K562 (cell line): ENCODE measurements around the gene PIF1. TPM values are rescaled to one million over a fixed set of nuclear protein-coding genes. Genes with fewer than 3 reads are reported as not detected.

Experiments used
- ATAC-seq: fragments of 200-7000 bp; cut with Tn5 transposase; 3 replicates; pipeline ENCODE4 v1.9.1; 2020; ENCODE audit warnings: moderate library complexity
- BruUV-seq: library from RNA; stranded (reverse); fragments of 400-500 nt; replicated peaks from 2 replicates; lab custom pipeline; 2021; lab: Mats Ljungman, UMichigan
- CTCF ChIA-PET: fragments of 300-600 bp; formaldehyde crosslinking; extraction: SDS; loops from one replicate; lab custom pipeline; 2021; ENCODE audit warnings: low intra/inter-chr PET ratio; lab: Yijun Ruan, JAX
- POLR2A ChIA-PET: fragments of 300-600, 350-650 bp; sonication (Branson Sonifier 250); formaldehyde crosslinking; extraction: SDS; loops from one replicate; lab custom pipeline; 2021; ENCODE audit warnings: antibody characterized with exemption, inconsistent platforms; lab: Yijun Ruan, JAX
- DNase-seq, 4 experiments: peaks; one replicate each; pipeline versions ENCODE4 v3.0.0 to v3.0.0-alpha.2; 2011 to 2018; ENCODE audit warnings: low spot score in 3 of 4, mixed read lengths in 3 of 4; ENCODE audit errors: extremely low read depth in 1 of 4
- FAIRE-seq: peaks from 2 replicates; lab custom pipeline; 2011; peaks lifted over from hg19 to GRCh38; lab: Jason Lieb, UNC
- H2AFZ ChIP-seq: 2 replicates; pipeline ENCODE4 v1.6.0; 2011; ENCODE audit warnings: low read depth, low read length, control low read depth, inconsistent platforms
- H3K27ac ChIP-seq: fragments of 200-600 bp; 3 replicates; pipeline ENCODE4 v1.8.0; 2011; ENCODE audit warnings: low read depth, mild to moderate bottlenecking, control low read depth, inconsistent platforms, low read length, moderate library complexity, mixed read lengths; ENCODE audit errors: extremely low read depth
- H3K27me3 ChIP-seq, 2 experiments: fragments of 300-600 bp in 1 of 2; 2 replicates in 1 of 2; 3 replicates in 1 of 2; pipeline versions ENCODE4 v1.6.0 to v1.8.0; 2011; ENCODE audit warnings: inconsistent platforms in 2 of 2, low read length in 2 of 2, mild to moderate bottlenecking in 1 of 2, mixed read lengths in 1 of 2, moderate library complexity in 1 of 2; ENCODE audit not compliant: control insufficient read depth in 2 of 2, insufficient read depth in 2 of 2
- H3K36me3 ChIP-seq: fragments of 300-600 bp; 3 replicates; pipeline ENCODE4 v1.8.0; 2011; ENCODE audit warnings: mild to moderate bottlenecking, low read length, inconsistent platforms; ENCODE audit not compliant: control insufficient read depth, insufficient read depth
- H3K4me1 ChIP-seq, 2 experiments: fragments of 200-600 bp in 1 of 2; replicated peaks in 1 of 2; 2 replicates in 1 of 2; 3 replicates in 1 of 2; pipeline versions ENCODE4 v1.5.1 to v1.8.0; 2011; ENCODE audit warnings: inconsistent platforms in 2 of 2, low read length in 2 of 2, mild to moderate bottlenecking in 1 of 2, mixed read lengths in 1 of 2, moderate library complexity in 1 of 2; ENCODE audit not compliant: control insufficient read depth in 2 of 2, insufficient read depth in 2 of 2
- H3K4me2 ChIP-seq: 2 replicates; pipeline ENCODE4 v1.6.1; 2011; ENCODE audit warnings: low read length, control low read depth, inconsistent platforms, mixed read lengths; ENCODE audit not compliant: insufficient read depth
- H3K4me3 ChIP-seq: fragments of 200-600 bp; sonication (generic), shearing (Covaris generic); 2 replicates; pipeline ENCODE4 v1.5.1; 2016; ENCODE audit warnings: control low read depth, inconsistent platforms
- H3K79me2 ChIP-seq: fragments of 200-600 bp; 3 replicates; pipeline ENCODE4 v1.8.0; 2011; ENCODE audit warnings: low read length, inconsistent platforms; ENCODE audit not compliant: control insufficient read depth, insufficient read depth
- H3K9ac ChIP-seq, 2 experiments: 2 replicates each; pipeline versions ENCODE4 v1.6.0 to v1.6.1; 2011; ENCODE audit warnings: low read depth in 2 of 2, low read length in 2 of 2, control low read depth in 1 of 2, inconsistent platforms in 1 of 2, mild to moderate bottlenecking in 1 of 2, mixed read lengths in 1 of 2; ENCODE audit not compliant: insufficient read depth in 1 of 2
- H3K9me1 ChIP-seq: one replicate; pipeline ENCODE4 v1.6.0; 2011; ENCODE audit warnings: inconsistent platforms, mild to moderate bottlenecking, low read length, moderate library complexity; ENCODE audit not compliant: control insufficient read depth, insufficient read depth
- H3K9me3 ChIP-seq: replicated peaks from 2 replicates; pipeline ENCODE4 v1.5.1; 2011; ENCODE audit warnings: low read depth, low read length, inconsistent platforms; ENCODE audit not compliant: control insufficient read depth, insufficient read depth
- H4K20me1 ChIP-seq: replicated peaks from 2 replicates; pipeline ENCODE4 v1.6.1; 2011; ENCODE audit warnings: low read length, inconsistent platforms, mixed read lengths; ENCODE audit not compliant: control insufficient read depth, insufficient read depth
- ARID1B ChIP-seq: fragments of 450-650 bp; IDR thresholded peaks from 2 replicates; pipeline ENCODE4 v1.6.1; 2016; ENCODE audit warnings: antibody characterized with exemption, mild to moderate bottlenecking, inconsistent platforms
- CAMTA2 ChIP-seq: fragments of 250-450 bp; sonication (Bioruptor Pico); conservative IDR thresholded peaks from 2 replicates; pipeline ENCODE4 v1.5.1; 2022
- CBFA2T2 ChIP-seq: fragments of 450-650 bp; conservative IDR thresholded peaks from 2 replicates; pipeline ENCODE4 v1.6.1; 2017; ENCODE audit warnings: mild to moderate bottlenecking
- KDM1A ChIP-seq, 2 experiments: fragments of 450-650 bp; IDR thresholded peaks; 2 replicates each; pipeline ENCODE4 v1.6.1; 2016; ENCODE audit warnings: mild to moderate bottlenecking in 2 of 2
- NCOA6 ChIP-seq: fragments of 450-650 bp; IDR thresholded peaks from 2 replicates; pipeline ENCODE4 v1.6.1; 2017; ENCODE audit warnings: mild to moderate bottlenecking
- SP2 ChIP-seq: IDR thresholded peaks from 2 replicates; pipeline ENCODE4 v1.6.1; 2011; ENCODE audit warnings: mild to moderate bottlenecking, low read depth, low read length, moderate library complexity; ENCODE audit not compliant: poor library complexity, severe bottlenecking; ENCODE audit errors: extremely low read depth
- STAT5A ChIP-seq: IDR thresholded peaks from 2 replicates; pipeline ENCODE4 v1.6.1; 2012; ENCODE audit warnings: low read length, inconsistent platforms, borderline replicate concordance
- TFAM ChIP-seq: fragments of 250-450 bp; sonication (Bioruptor Pico); conservative IDR thresholded peaks from 2 replicates; pipeline ENCODE4 v1.5.0; 2021; ENCODE audit warnings: mild to moderate bottlenecking, moderate library complexity
- ZNF146 ChIP-seq: IDR thresholded peaks from one replicate; pipeline ENCODE4 v1.6.1; 2018; ENCODE audit warnings: missing compliant biosample characterization; ENCODE audit not compliant: unreplicated experiment
- WGBS: fragments of 100-300 bp; shearing (Covaris generic); methylation state at CpG from one replicate; pipeline ENCODE4 v1.1.6; 2016; ENCODE audit warnings: low coverage, mixed read lengths; ENCODE audit not compliant: insufficient coverage; ENCODE audit errors: missing lambda C conversion rate; 5-methylcytosine and 5-hydroxymethylcytosine counted together
- in situ Hi-C: fragments of 300-500 bp; cut with MboI; formaldehyde crosslinking; loops from 4 replicates; pipeline ENCODE4 v1.15.0; 2018; ENCODE audit warnings: inconsistent platforms, mixed read lengths
- intact Hi-C: fragments of 100-400 bp; cut with micrococcal nuclease; formaldehyde crosslinking; loops from 2 replicates; pipeline ENCODE4 v1.14.2; 2022
- polyA plus RNA-seq, 8 experiments: library from polyadenylated mRNA; depleted of rRNA in 4 of 8; stranded (reverse) in 5 of 8; unstranded in 3 of 8; fragments of >200 nt; fragmentation: Nextera tagmentation in 2 of 8; fragmentation: Illumina TruSeq in 1 of 8; extraction: Ambion mirVana in 2 of 8; extraction: Trizol in 1 of 8; gene quantifications; 2 replicates each; pipeline versions ENCODE4 v1.2.1 to v1.2.3, GENCODE V29; 2011 to 2014; ENCODE audit warnings: inconsistent platforms in 1 of 8, missing spikeins in 1 of 8
- total RNA-seq, 7 experiments: library from RNA; depleted of rRNA in 6 of 7; stranded (reverse); fragments of >200 nt in 6 of 7; fragmentation: Illumina TruSeq in 2 of 7; extraction: Trizol in 2 of 7; gene quantifications; 2 replicates each; pipeline versions ENCODE4 v1.2.1 to v1.2.3, GENCODE V29; 2011 to 2021; ENCODE audit warnings: low replicate concordance in 1 of 7
- TF ChIP-seq, protein P1 (sequence below): fragments of 450-650 bp; formaldehyde crosslinking; IDR thresholded peaks from 2 replicates; pipeline ENCODE4 v1.4.0; 2022; ENCODE audit warnings: missing genetic modification characterization
- TF ChIP-seq, protein P2 (sequence below): fragments of 450-650 bp; IDR thresholded peaks from 2 replicates; pipeline ENCODE4 v1.7.1; 2018; ENCODE audit warnings: mild to moderate bottlenecking, low read depth; ENCODE audit not compliant: partially characterized antibody
- TF ChIP-seq, protein P3 (sequence below): IDR thresholded peaks from 3 replicates; pipeline ENCODE4 v1.6.1; 2011; ENCODE audit warnings: borderline replicate concordance, mild to moderate bottlenecking, moderate library complexity; ENCODE audit not compliant: insufficient read length; ENCODE audit errors: extremely low read depth

Gene PIF1
- total and polyA plus RNA-seq, 9 of the 15 experiments (the other 6 are each of a cell fraction or from before 2014, with no cell fraction given), result 1.1 to 37.9 (median 11.5) TPM

DNA sequence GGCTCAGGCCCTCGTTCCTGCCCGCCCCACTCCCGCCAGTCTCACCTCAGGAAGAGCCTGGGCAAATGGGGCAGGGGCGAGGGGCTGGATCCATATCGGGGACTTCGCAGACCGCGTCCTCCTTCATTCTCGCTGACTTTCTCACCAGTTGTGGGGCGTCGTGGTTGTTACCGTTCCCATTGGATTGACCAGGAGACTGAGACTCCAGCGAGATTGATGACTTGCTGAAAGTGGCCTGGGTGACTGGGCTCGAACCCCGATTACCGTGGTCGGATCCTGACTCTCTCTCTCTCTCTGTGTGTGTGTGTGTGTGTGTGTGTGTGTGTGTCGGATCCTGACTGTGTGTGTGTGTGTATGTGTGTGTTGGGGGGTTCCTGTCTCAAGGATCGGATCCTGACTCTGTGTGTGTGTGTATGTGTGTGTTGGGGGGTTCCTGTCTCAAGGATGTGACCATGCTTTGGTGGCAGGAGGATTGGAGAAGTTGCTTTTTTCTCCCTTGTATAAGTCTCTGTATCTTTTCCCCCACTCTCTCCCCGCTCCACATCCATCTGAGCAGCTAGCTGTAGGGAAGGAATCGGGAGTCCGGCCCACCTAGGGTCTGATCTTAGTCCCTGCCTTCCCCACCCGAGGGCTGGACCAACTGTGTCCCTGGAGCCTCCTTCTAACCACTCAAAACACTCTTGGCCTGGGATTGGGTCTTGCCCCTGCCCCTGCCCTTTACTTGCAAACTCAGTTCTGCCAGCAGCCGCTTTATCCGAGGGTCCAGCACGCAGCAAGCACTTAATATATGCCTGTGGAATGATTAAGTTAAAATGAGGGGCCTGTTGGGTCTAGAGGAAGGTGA lies 16.9 kb upstream of the PIF1 start:
- peaks cover 3% of the 10 kb centered on the region for H3K9me1 ChIP-seq
- peak; percentile 77 for FAIRE-seq
- H2AFZ ChIP-seq, result peak overlapping the region; percentile 75
- H3K9me3 ChIP-seq, result no peaks in the 10 kb centered on the region
- H3K4me3 ChIP-seq, result peak overlapping the region; percentile 83
- in situ Hi-C loops, result no loop called here
- H3K27me3 ChIP-seq, result no peaks in the 10 kb centered on the region
- peak; percentile 6 for ATAC-seq
- CTCF ChIA-PET, result interaction anchor here (0.6 kb wide), 1 partner anchor 66 kb away, joined by 3 read pairs; no protein-coding TSS in a partner anchor
- WGBS, result 5% methylated on average over 25 of the region's 26 CpGs
- BruUV-seq, result TSS peak; percentile 64
- H3K9ac ChIP-seq, result peak overlapping the region; percentile 86 to 96
- H3K4me2 ChIP-seq, result peak overlapping the region; percentile 99
- peaks cover 34 to 39% of the 10 kb centered on the region in 2 experiments for H3K4me1 ChIP-seq
- DNase-seq, result peak in 2 of 4 experiments; percentile 16 to 56
- POLR2A ChIA-PET, result interaction anchor here (0.7 to 1.7 kb wide), 4 partner anchors 9 to 25 kb away, joined by 3 to 10 read pairs (median 4); no protein-coding TSS in a partner anchor
- peaks cover under 1% of the 10 kb centered on the region; the same call in 1 of the 2 replicates for H4K20me1 ChIP-seq
- H3K27ac ChIP-seq, result peak overlapping the region; percentile 81
- H3K79me2 ChIP-seq, result peaks cover 40% of the 10 kb centered on the region
- intact Hi-C loops, result no loop called here
- H3K36me3 ChIP-seq, result no peaks in the 10 kb centered on the region; the same call in 2 of the 3 replicates
- TF ChIP-seq NCOA6 (no peak), CAMTA2 (CRISPR knock-in tag) (no peak), SP2 (no peak), STAT5A (no peak), KDM1A (IDR thresholded peaks at IDR 0.05) (peak; percentile 84 to 93), TFAM (CRISPR knock-in tag) (no peak), ARID1B (peak; percentile 67), CBFA2T2 (no peak), ZNF146 (no peak)
- TF ChIP-seq, protein P1, sequence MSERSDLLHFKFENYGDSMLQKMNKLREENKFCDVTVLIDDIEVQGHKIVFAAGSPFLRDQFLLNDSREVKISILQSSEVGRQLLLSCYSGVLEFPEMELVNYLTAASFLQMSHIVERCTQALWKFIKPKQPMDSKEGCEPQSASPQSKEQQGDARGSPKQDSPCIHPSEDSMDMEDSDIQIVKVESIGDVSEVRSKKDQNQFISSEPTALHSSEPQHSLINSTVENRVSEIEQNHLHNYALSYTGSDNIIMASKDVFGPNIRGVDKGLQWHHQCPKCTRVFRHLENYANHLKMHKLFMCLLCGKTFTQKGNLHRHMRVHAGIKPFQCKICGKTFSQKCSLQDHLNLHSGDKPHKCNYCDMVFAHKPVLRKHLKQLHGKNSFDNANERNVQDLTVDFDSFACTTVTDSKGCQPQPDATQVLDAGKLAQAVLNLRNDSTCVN (CRISPR knock-in tag), result peak; percentile 87; the same call in 1 of the 2 replicates
- TF ChIP-seq, protein P2, sequence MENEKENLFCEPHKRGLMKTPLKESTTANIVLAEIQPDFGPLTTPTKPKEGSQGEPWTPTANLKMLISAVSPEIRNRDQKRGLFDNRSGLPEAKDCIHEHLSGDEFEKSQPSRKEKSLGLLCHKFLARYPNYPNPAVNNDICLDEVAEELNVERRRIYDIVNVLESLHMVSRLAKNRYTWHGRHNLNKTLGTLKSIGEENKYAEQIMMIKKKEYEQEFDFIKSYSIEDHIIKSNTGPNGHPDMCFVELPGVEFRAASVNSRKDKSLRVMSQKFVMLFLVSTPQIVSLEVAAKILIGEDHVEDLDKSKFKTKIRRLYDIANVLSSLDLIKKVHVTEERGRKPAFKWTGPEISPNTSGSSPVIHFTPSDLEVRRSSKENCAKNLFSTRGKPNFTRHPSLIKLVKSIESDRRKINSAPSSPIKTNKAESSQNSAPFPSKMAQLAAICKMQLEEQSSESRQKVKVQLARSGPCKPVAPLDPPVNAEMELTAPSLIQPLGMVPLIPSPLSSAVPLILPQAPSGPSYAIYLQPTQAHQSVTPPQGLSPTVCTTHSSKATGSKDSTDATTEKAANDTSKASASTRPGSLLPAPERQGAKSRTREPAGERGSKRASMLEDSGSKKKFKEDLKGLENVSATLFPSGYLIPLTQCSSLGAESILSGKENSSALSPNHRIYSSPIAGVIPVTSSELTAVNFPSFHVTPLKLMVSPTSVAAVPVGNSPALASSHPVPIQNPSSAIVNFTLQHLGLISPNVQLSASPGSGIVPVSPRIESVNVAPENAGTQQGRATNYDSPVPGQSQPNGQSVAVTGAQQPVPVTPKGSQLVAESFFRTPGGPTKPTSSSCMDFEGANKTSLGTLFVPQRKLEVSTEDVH, result no peak
- TF ChIP-seq, protein P3, sequence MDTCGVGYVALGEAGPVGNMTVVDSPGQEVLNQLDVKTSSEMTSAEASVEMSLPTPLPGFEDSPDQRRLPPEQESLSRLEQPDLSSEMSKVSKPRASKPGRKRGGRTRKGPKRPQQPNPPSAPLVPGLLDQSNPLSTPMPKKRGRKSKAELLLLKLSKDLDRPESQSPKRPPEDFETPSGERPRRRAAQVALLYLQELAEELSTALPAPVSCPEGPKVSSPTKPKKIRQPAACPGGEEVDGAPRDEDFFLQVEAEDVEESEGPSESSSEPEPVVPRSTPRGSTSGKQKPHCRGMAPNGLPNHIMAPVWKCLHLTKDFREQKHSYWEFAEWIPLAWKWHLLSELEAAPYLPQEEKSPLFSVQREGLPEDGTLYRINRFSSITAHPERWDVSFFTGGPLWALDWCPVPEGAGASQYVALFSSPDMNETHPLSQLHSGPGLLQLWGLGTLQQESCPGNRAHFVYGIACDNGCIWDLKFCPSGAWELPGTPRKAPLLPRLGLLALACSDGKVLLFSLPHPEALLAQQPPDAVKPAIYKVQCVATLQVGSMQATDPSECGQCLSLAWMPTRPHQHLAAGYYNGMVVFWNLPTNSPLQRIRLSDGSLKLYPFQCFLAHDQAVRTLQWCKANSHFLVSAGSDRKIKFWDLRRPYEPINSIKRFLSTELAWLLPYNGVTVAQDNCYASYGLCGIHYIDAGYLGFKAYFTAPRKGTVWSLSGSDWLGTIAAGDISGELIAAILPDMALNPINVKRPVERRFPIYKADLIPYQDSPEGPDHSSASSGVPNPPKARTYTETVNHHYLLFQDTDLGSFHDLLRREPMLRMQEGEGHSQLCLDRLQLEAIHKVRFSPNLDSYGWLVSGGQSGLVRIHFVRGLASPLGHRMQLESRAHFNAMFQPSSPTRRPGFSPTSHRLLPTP, result no peak
